Central memory CD8-positive, alpha-beta T cell (primary cell): ENCODE results near the gene TBC1D22A.
"Not testable (repeated sequence)": the region's sequence is repeated elsewhere in the genome, so short reads cannot be mapped to it uniquely, and the experiment has no call there.

Experiments used
- ATAC-seq: fragments of 150-1000 bp; cut with Tn5 transposase; replicated peaks from 2 replicates; pipeline ENCODE4 v1.10.0; 2022; ENCODE audit warnings: mild to moderate bottlenecking, moderate FRiP score, moderate number of reproducible peaks; ENCODE audit not compliant: poor library complexity, severe bottlenecking; ENCODE audit errors: extremely low read depth
- DNase-seq, 2 donors: peaks; one replicate each; pipeline ENCODE4 v3.0.0; 2021; ENCODE audit warnings: low spot score in 2 of 2
- H3K27ac Mint-ChIP-seq: one replicate; pipeline ENCODE4 v1.8.0; 2022; ENCODE audit warnings: low read depth, mild to moderate bottlenecking, moderate library complexity, mixed read lengths
- H3K27me3 Mint-ChIP-seq: one replicate; pipeline ENCODE4 v1.8.0; 2022; ENCODE audit warnings: mixed read lengths
- H3K36me3 Mint-ChIP-seq: one replicate; pipeline ENCODE4 v1.8.0; 2022; ENCODE audit warnings: mild to moderate bottlenecking, moderate library complexity, mixed read lengths; ENCODE audit not compliant: insufficient read depth
- H3K4me1 Mint-ChIP-seq: one replicate; pipeline ENCODE4 v1.8.0; 2022; ENCODE audit warnings: mixed read lengths
- H3K4me3 Mint-ChIP-seq: one replicate; pipeline ENCODE4 v1.8.0; 2022; ENCODE audit warnings: mild to moderate bottlenecking, moderate library complexity, mixed read lengths
- H3K9me3 Mint-ChIP-seq: one replicate; pipeline ENCODE4 v1.8.0; 2022; ENCODE audit warnings: mixed read lengths

The TBC1D22A gene

DNA sequence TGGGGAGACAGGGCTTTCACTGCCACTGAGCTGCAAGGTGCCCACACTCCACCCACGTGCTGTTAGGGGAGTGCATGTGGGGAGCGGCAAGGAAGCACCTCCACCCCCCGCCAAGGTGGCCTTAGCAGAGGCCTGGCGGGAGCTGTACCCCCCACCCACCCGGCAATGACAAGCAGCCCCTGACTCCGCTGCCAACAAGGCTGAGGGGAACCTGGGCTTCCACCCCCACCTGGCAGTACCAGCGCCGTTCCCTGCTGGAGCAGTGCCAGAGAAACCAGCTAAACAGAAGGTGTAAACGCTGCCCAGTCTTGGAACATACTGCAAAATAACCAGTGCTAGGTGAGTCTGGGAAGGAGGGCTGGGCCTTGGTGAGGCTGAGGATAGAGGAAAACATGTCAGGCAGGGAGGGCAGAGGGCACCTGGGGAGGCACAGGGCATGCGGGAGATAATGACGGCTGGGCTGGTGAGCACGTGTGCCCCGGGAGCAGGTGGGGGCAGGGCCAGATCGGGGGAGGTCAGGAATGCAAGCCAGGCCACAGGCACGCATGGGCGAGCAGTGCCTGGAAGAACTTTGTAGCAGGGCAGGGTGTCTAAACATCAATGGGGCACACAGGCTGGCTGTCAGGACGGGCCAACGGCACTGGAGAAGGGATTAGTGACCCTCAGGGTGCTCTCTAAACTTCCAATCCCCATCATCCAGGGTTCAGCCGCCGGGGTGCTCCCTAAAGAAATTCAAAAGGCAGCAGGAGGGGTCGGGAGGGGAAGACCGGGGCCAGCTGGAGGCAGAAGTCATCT lies 31.0 kb upstream of the TBC1D22A start:
- no peak for DNase-seq
- peaks cover 58% of the 10 kb centered on the region for H3K4me1 Mint-ChIP-seq
- no peaks in the 10 kb centered on the region for H3K9me3 Mint-ChIP-seq

DNA sequence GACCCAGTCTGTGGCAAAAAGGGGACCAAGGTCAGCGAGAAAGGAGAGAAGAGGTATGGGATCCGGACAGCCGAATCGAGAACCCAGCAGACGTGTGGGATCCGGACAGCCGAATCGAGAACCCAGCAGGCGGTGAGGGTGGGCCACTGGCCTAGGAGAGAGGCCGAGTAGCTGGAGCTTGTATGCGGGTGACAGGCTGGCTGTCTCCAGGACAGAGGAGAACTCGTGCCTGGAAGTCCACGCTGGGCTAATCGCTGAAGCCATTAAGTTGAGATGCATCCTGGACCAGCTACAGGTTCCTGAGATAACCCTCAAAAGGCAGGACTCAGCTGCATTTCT lies 30.4 kb upstream of the TBC1D22A start:
- ATAC-seq, result no peak
- Mint-ChIP-seq H3K27ac (peak overlapping the region; percentile 47), H3K4me1 (peaks cover 64% of the 10 kb centered on the region), H3K9me3 (no peaks in the 10 kb centered on the region), H3K36me3 (peaks cover 41% of the 10 kb centered on the region), H3K4me3 (no peak overlapping the region), H3K27me3 (no peaks in the 10 kb centered on the region)
- no peak for DNase-seq

More for the DNA sequence above, 31.0 kb upstream of the TBC1D22A start:
- no peak for ATAC-seq
- Mint-ChIP-seq H3K4me3 (peak overlapping the region; percentile 12), H3K36me3 (peaks cover 36% of the 10 kb centered on the region), H3K27me3 (no peaks in the 10 kb centered on the region), H3K27ac (peak overlapping the region; percentile 47)

DNA sequence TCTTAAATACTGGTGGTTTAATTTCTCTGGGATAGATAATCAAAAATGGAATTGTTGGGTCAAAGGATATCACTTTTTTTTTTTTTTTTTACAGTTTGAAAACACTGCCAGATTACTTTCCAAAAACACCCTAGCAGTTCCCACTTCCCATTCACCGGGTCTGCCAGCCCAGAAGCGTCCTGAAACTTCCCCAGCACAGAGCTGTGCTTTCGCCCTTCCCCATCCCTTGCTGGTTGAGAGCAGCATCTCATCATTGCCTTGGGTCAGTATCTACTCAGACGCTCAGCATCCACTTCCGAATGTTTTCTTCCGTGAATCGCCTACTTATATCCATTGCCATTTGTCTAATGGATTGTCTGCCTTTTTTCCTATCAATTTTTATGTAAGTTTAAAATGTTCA lies 29.9 kb upstream of the TBC1D22A start:
- Mint-ChIP-seq H3K4me3 (no peak overlapping the region), H3K27me3 (no peaks in the 10 kb centered on the region), H3K4me1 (peaks cover 69% of the 10 kb centered on the region), H3K36me3 (peaks cover 42% of the 10 kb centered on the region), H3K27ac (no peak overlapping the region), H3K9me3 (no peaks in the 10 kb centered on the region)
- ATAC-seq, result no peak
- no peak for DNase-seq

DNA sequence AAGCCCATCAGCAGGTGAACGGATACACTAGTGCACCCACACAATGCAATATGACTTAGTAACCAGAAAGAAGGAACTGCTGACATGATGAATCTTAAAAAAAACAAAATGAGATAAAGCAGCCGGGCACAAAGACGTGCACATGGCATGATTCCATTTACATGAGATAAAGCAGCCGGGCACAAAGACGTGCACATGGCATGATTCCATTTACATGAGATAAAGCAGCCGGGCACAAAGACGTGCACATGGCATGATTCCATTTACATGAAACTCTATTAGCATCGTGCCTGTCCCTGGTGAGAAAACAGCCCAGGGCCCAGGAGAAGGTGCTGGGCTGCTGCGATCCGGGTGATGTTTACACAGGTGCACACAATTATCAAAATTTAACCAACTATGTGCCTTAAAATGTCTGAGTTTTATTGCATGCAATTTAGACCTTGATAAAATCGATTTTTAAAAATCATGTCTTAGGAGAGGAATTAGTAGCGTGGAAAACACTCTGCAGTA lies 28.2 kb upstream of the TBC1D22A start:
- H3K27me3 Mint-ChIP-seq, DNase-seq, H3K9me3 Mint-ChIP-seq, ATAC-seq, H3K27ac Mint-ChIP-seq: not testable (repeated sequence)
- peak overlapping the region; percentile 98 for H3K4me3 Mint-ChIP-seq
- peaks cover 66% of the 10 kb centered on the region for H3K4me1 Mint-ChIP-seq
- H3K36me3 Mint-ChIP-seq, result peaks cover 38% of the 10 kb centered on the region

DNA sequence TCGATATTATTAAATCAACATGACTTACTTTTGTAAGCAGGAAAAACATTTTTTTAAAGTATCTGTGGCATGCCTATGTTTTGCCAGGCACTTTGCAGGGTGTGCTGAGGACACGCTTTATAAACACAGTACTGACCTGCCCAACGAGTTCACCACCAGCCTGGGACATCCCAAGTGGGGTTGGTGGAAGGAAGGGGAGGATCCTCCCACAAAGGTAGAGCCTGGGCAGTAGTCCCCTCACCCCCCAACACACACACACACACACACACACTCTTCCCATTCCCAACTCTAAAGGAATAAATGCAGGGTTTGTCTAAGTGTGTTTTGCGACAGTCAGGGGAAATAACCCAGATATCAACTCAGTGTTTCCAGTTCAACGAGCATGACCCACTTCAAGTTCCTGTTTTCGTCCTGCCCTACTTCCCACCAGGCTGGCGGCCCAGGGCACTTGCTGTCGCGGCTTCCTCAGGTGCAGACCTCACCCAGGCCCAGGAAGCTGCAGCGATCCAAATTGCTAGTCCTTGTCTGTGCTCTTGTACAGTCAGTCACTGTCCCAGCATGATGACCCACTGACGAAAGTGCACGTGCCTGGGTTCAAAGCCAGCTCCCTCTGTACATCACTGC lies 27.5 kb upstream of the TBC1D22A start:
- ATAC-seq, result peak; percentile 41

DNA sequence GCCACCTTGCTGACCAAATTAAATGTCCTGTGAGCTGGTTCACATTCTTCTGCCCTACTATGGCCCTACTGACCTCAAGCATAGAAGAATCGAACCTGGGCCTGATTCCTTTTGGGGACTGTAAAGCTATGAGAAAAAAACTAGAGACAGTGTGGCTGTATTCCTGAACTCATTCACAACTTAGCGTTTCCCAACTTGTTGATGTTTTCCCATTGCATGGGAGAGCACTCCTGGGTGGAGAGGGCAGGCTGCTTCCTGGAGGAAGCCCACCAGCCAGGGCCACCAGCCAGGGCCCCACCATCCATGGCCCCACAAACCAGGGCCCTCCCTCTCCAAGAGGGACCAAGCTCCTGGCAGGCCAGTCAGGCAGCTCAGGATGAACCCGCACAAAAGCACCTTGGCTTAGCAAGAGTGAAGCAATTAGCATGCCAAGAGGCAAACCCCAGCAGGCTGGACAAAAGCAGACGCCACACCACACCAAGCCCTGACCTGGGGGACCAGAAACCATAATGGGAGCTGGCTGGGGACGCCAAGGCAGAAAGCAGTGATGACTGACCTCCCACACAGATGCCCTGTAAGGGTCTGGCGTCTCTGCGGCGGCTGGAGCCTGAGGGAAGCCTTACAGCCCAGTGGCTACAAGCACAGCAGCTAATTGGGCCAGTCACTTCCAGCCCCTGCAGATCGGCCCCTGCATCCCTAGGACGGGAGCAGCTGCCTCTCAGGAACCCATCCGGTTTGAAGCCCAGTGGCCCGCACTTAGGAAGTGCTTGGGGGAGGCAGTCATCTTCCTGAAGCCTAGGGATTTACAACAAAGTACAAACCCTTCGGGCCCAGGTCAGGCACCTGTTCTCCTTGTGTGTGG lies 26.5 kb upstream of the TBC1D22A start:
- ATAC-seq (no peak), DNase-seq (no peak)
- no peaks in the 10 kb centered on the region for H3K9me3 Mint-ChIP-seq
- H3K27me3 Mint-ChIP-seq, result no peaks in the 10 kb centered on the region
- peak overlapping the region; percentile 98 for H3K27ac Mint-ChIP-seq
- H3K4me1 Mint-ChIP-seq, result peaks cover 60% of the 10 kb centered on the region
- peak overlapping the region; percentile 98 for H3K4me3 Mint-ChIP-seq
- peaks cover 35% of the 10 kb centered on the region for H3K36me3 Mint-ChIP-seq

More for the DNA sequence above, 27.5 kb upstream of the TBC1D22A start:
- H3K27ac Mint-ChIP-seq, result peak overlapping the region; percentile 88
- DNase-seq, result peak; percentile 39 to 56
- no peaks in the 10 kb centered on the region for H3K27me3 Mint-ChIP-seq
- peaks cover 69% of the 10 kb centered on the region for H3K4me1 Mint-ChIP-seq
- H3K36me3 Mint-ChIP-seq, result peaks cover 38% of the 10 kb centered on the region
- peak overlapping the region; percentile 98 for H3K4me3 Mint-ChIP-seq
- no peaks in the 10 kb centered on the region for H3K9me3 Mint-ChIP-seq

DNA sequence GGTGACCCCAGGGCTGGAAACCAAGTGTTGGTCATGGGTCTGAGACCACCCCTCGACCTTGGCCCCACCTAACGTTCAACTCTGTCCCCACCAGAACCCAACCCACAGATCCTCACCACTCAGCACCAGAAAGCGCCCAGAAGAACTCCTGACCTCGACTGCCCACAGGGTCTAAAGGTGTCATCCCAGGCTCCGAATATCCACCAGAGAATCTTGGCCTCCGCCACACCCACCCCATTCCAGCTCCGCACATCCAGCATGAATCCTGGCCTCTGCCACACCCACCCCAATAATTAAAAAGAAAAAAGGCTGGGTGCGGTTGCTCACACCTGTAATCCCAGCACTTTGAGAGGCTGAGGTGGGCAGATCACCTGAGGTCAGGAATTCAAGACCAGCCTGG lies 25.7 kb upstream of the TBC1D22A start:
- no peaks in the 10 kb centered on the region for H3K27me3 Mint-ChIP-seq
- ATAC-seq, result no peak
- peak overlapping the region; percentile 98 for H3K27ac Mint-ChIP-seq
- H3K9me3 Mint-ChIP-seq, result no peaks in the 10 kb centered on the region
- H3K36me3 Mint-ChIP-seq, result peaks cover 35% of the 10 kb centered on the region
- peaks cover 52% of the 10 kb centered on the region for H3K4me1 Mint-ChIP-seq
- H3K4me3 Mint-ChIP-seq, result peak overlapping the region; percentile 98
- no peak for DNase-seq

DNA sequence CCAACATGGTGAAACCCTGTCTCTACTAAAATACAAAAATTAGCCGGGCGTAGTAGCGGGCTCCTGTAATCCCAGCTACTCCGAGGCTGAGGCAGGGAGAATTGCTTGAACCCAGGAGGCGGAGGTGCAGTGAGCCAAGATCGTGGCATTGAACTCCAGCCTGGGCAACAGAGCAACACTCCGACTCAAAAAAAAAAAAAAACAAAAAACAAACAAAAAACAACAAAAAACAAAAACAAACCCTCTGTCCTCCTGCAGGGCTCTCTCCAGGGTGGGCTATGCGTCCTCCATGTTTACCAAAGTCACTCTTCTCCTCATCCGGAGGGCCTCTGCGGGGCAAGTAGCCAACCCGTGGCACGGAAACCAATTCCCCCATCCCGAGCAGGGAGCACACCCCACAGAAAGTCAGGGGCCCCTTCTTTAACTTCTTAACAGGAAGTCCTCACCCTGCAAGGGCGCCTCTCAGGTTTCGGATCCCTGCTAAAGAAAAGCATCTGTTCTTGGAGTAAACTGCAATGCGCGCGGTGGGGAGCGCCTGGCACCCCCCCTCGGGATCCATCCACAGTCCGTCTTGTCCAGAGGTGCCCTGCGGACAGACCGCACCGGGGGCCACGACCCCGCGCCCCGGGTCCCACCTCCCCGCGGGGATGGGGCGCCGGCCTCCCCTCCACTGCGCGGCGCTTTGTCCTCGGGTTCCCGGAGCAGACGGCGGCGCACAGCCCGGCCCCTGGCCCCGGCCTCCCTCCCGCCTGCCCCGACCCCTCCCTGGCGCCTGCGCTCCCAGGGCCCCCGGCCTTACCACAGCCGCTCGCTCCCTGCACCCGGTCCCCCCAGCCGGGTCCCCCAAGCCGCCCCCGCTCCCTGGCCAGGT lies 25.1 kb upstream of the TBC1D22A start:
- H3K9me3 Mint-ChIP-seq, result no peaks in the 10 kb centered on the region
- DNase-seq (peak in 1 of 2 donors; percentile 28), ATAC-seq (peak; percentile 22)
- no peaks in the 10 kb centered on the region for H3K27me3 Mint-ChIP-seq
- peaks cover 33% of the 10 kb centered on the region for H3K36me3 Mint-ChIP-seq
- H3K4me1 Mint-ChIP-seq, result peaks cover 47% of the 10 kb centered on the region
- peak overlapping the region; percentile 98 for H3K4me3 Mint-ChIP-seq
- H3K27ac Mint-ChIP-seq, result peak overlapping the region; percentile 98

DNA sequence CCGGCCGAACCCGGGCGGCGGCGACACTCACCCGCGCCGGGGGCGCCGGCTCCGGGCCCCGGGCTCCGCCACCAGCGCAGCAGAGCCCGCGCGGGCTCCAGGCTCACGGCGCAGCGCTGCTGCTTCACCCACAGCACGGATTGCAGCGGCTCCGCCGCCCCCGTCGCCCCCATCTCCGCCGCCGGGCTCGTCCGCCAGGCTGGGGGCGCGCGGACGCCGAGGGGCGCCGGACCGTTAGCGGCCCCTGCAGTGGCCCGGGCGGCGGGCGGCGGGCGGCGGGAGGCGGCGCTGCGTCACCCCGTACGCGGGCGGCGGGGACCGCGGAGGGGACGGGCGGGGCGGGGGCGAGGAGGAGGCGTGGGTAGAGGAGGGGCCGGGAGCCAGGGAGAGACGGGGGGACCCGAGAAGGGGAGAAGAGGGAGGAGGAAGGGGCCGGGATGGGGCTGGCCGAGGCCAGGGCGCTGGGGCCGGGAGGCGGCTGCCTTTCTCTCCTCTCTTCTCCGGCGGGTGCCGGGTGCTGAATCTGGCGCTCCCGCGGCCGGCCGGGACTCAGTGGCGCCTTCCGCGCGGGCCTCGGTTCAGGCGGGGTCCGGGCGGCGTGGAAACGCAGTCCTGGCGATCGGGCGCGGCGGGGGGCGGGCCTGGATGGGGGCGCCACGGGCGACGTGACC lies 24.3 kb upstream of the TBC1D22A start, which contains the start of gene CERK:
TSS of gene CERK (minus strand) at position 277 of the 671 bp plus-strand sequence. CDS start at position 173, 104 bp downstream.
- Mint-ChIP-seq H3K4me1 (peaks cover 47% of the 10 kb centered on the region), H3K4me3 (peak within 1 kb of the TSS; percentile 98), H3K36me3 (peaks cover 29% of the 10 kb centered on the region), H3K9me3 (no peaks in the 10 kb centered on the region), H3K27me3 (no peaks in the 10 kb centered on the region), H3K27ac (peak within 1 kb of the TSS; percentile 98)
- ATAC-seq (peak; percentile 45), DNase-seq (peak; percentile 31 to 34)

DNA sequence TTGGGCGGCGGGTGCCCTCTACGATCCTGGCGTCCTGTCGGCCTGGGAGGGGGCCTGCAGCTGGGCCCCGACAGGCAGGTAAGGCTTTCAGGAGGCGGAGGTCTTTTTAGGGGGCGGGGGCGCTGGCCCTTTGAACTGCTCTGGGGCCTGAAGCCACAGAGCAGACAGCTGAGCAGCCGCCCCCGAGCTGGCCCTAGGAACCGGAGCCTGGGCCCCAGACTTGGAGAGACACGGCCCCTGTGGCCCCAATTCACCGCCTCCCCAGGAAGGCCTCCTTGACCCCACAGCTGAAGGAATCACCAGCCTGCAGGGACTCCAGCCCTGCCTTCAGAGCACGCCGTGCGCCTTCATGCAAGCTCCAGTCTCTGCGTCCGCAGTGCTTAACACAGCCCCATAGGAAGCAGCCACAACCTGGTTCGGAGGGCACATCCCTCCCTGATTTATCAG lies 23.8 kb upstream of the TBC1D22A start:
- Mint-ChIP-seq H3K27ac (peak overlapping the region; percentile 74), H3K36me3 (peaks cover 26% of the 10 kb centered on the region), H3K27me3 (no peaks in the 10 kb centered on the region), H3K4me1 (peaks cover 47% of the 10 kb centered on the region), H3K9me3 (no peaks in the 10 kb centered on the region), H3K4me3 (peak overlapping the region; percentile 98)
- ATAC-seq (no peak), DNase-seq (no peak)
